HG02943 (cell line): Measurements from ENCODE around the gene SGPP2.
"Not testable (repeated sequence)": the region's sequence is repeated elsewhere in the genome, so short reads cannot be mapped to it uniquely, and the experiment has no call there.

ENCODE experiments used
- ATAC-seq: cut with Tn5 transposase; IDR thresholded peaks from one replicate; pipeline ENCODE4 v1.9.1; 2021; ENCODE audit warnings: mild to moderate bottlenecking, low read depth, moderate library complexity; ENCODE audit not compliant: unreplicated experiment

SGPP2 gene

DNA sequence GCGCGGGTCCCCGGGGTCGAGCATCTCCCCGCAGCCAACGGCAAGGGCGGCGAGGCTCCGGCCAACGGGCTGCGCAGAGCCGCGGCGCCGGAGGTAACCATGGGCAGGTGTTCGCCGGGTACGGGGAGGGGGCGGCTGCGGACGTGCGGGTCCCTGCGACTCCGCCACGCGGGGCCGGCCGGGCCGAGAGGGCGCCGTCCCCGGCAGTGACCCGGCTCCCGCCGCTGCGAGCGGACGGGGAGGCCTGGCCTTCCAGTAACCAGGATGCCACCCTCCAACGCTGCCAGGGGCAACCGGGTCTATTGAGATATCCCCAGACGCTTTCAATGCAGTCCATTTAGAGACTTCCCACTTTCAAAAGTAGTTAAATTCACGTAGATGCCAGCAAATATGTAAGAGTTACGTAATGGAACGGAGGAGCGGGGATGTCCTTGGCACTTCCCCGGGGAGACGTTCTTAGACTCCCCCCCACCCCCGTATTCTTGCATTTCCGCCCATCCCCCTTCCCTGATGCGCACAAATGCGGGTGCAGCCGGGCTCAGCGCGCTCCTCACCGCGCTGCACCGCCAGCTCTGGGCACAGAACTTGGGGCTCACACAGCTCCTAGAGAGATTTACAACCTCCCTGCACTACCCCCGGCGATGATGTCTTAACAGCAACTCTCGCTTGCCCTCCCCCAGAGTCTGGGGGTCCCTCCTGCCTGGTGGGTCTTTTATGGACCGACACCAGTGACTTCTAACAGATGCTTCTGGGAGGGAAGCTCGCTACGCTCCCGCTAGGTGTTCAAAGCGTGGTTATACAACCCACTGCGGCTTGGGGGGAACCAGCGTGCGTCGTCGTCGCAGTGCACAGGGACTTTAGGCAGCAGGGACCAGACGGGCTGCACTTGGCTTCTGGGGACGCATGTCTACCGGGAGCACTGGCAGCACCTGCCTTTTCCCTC is 657 bp downstream of the SGPP2 start:
- no peak for ATAC-seq

GRCh38 chr2:222427646-222428301 is 3.4 kb downstream of the SGPP2 start:
- peak; percentile 55 for ATAC-seq

- ATAC-seq: no peak
These were observed 5.7 kb downstream of the SGPP2 start for GRCh38 chr2:222430071-222430470.

GRCh38 chr2:222430681-222431080 is 6.3 kb downstream of the SGPP2 start:
- ATAC-seq: no peak

DNA sequence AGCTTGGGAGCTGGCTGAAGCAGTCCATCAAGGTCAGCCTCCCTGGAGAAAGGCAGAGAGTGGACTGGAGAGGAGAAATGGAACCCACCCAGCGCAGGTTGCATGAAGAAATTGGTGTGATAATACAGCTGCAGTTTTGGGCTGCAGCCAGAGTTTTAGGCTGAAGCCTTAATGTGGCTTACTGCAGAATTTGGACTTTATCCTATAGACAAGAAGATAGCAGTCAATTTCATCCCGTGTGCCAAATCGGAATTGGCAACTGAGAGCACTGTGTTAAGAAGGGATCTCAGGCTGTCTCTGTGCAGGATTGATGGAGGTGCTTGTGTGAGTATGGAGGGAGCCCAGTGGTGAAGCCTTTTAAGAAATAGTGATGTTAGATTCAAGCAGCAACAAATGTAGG is 7.5 kb downstream of the SGPP2 start:
- ATAC-seq: no peak

GRCh38 chr2:222433332-222434173 is 9.2 kb downstream of the SGPP2 start:
- peak; percentile 76 for ATAC-seq

- peak; percentile 45 for ATAC-seq
These were observed 9.9 kb downstream of the SGPP2 start for GRCh38 chr2:222434204-222434603.

- not testable (repeated sequence) for ATAC-seq
These were observed 11.2 kb downstream of the SGPP2 start for GRCh38 chr2:222435400-222436039.

GRCh38 chr2:222436040-222436413 is 11.7 kb downstream of the SGPP2 start:
- no peak for ATAC-seq

- no peak for ATAC-seq
These were observed 15.3 kb downstream of the SGPP2 start for GRCh38 chr2:222439692-222440091.

- ATAC-seq: no peak
These were observed 16.5 kb downstream of the SGPP2 start for GRCh38 chr2:222440673-222441422.

DNA sequence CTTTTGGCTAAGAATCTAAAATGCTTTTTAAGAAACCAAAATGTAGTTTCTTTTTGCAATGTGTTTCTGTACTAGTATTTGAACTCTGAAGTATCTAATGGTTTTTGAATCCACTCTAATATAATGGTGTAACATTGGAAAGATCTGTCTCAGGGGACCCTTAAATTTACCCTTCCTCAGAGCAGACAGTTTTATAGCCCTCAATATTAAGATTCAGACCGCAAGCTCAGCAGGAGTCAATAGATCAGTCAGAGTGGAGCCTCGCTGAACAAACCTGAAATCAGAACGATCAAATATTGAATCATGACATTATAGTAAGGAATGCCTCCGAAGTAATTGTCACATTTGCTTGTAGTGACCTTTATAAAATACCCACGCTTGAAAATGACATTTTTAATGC is 18.3 kb downstream of the SGPP2 start:
- no peak for ATAC-seq

GRCh38 chr2:222445227-222445626 is 20.9 kb downstream of the SGPP2 start:
- ATAC-seq: no peak

- ATAC-seq: no peak
These were observed 22.8 kb downstream of the SGPP2 start for GRCh38 chr2:222447131-222447530.

- no peak for ATAC-seq
These were observed 24.4 kb downstream of the SGPP2 start for GRCh38 chr2:222448748-222449181.

DNA sequence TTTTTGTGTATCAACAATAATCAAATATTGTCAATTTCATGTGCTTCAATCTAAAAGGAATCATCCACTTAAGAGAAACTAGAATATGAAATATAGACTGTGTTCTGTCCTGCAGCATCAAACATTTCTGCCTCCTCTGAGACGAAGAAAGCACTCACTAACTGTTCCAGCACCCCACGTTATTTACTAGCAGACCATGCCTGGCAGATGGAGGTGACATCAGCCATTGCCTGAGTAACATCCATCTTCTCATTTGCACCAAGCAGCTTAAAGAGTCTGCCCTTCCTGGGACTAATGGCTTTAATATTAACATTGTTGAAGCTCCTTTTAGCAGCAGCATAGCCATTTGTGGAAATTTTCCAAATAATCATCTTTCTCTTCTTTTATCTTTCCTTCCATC is 25.7 kb downstream of the SGPP2 start:
- no peak for ATAC-seq

- peak; percentile 100 for ATAC-seq
These were observed 26.9 kb downstream of the SGPP2 start for GRCh38 chr2:222451224-222451674.

GRCh38 chr2:222452422-222452950 is 28.1 kb downstream of the SGPP2 start:
- no peak for ATAC-seq

GRCh38 chr2:222456479-222457077 is 32.2 kb downstream of the SGPP2 start:
- ATAC-seq: no peak
